H1 (cell line): ENCODE measurements around the gene ATXN2. TPM values are rescaled to one million over a fixed set of nuclear protein-coding genes. Genes with fewer than 3 reads are reported as not detected.

Source experiments
- CTCF ChIA-PET: fragments of 300-600 bp; sonication (Branson Sonifier 250); formaldehyde crosslinking; loops from one replicate; lab custom pipeline; 2021; ENCODE audit not compliant: partially characterized antibody; lab: Charles Lee
- POLR2A ChIA-PET: fragments of 300-600 bp; sonication (Branson Sonifier 250); formaldehyde crosslinking; loops from one replicate; lab custom pipeline; 2021; ENCODE audit warnings: inconsistent platforms; ENCODE audit not compliant: partially characterized antibody; lab: Charles Lee
- DNase-seq, 2 experiments: peaks; one replicate each; pipeline versions ENCODE4 v3.0.0 to v3.0.0-alpha.2; 2010 to 2022; ENCODE audit warnings: low spot score in 2 of 2, low read depth in 1 of 2, mixed read lengths in 1 of 2
- FAIRE-seq: peaks from 2 replicates; lab custom pipeline; 2011; peaks lifted over from hg19 to GRCh38; lab: Jason Lieb, UNC
- H2AFZ ChIP-seq: 2 replicates; pipeline ENCODE4 v1.8.1; 2012; ENCODE audit warnings: low read length, inconsistent platforms
- H2AK5ac ChIP-seq: 2 replicates; pipeline ENCODE4 v1.6.1; 2013; ENCODE audit warnings: low read depth, low read length
- H2BK120ac ChIP-seq: replicated peaks from 2 replicates; pipeline ENCODE3; 2013; ENCODE audit warnings: low read depth, low read length, inconsistent platforms
- H2BK12ac ChIP-seq: 2 replicates; pipeline ENCODE4 v1.6.1; 2013; ENCODE audit warnings: low read depth, low read length
- H2BK15ac ChIP-seq: 2 replicates; pipeline ENCODE4 v1.6.1; 2013; ENCODE audit warnings: low read length
- H2BK20ac ChIP-seq: 2 replicates; pipeline ENCODE4 v1.6.1; 2013; ENCODE audit warnings: low read length
- H2BK5ac ChIP-seq: 2 replicates; pipeline ENCODE4 v1.6.1; 2013; ENCODE audit warnings: low read depth, low read length
- H3K14ac ChIP-seq: 2 replicates; pipeline ENCODE4 v1.6.1; 2013; ENCODE audit warnings: inconsistent platforms; ENCODE audit not compliant: insufficient read length
- H3K18ac ChIP-seq: 2 replicates; pipeline ENCODE4 v1.6.1; 2013; ENCODE audit warnings: low read length; ENCODE audit errors: extremely low read depth
- H3K23ac ChIP-seq: 2 replicates; pipeline ENCODE4 v1.6.1; 2013; ENCODE audit warnings: inconsistent platforms; ENCODE audit not compliant: insufficient read length
- H3K23me2 ChIP-seq: 2 replicates; pipeline ENCODE4 v1.6.1; 2013; ENCODE audit warnings: low read depth, low read length
- H3K27ac ChIP-seq: 2 replicates; pipeline ENCODE4 v1.6.1; 2011; ENCODE audit warnings: low read depth, low read length, inconsistent platforms
- H3K27me3 ChIP-seq, 4 experiments: replicated peaks in 1 of 4; 1 replicate in 1 of 4; 2 replicates in 3 of 4; pipeline versions ENCODE4 v1.6.1 to v1.8.1; 2011 to 2013; ENCODE audit warnings: low read length in 3 of 4, mild to moderate bottlenecking in 3 of 4, inconsistent platforms in 2 of 4, mixed read lengths in 2 of 4, moderate library complexity in 1 of 4; ENCODE audit not compliant: control insufficient read depth in 3 of 4, insufficient read depth in 3 of 4; ENCODE audit errors: extremely low read depth in 1 of 4
- H3K36me3 ChIP-seq, 4 experiments: 2 replicates each; pipeline versions ENCODE4 v1.6.1 to v1.8.1; 2011 to 2013; ENCODE audit warnings: mild to moderate bottlenecking in 4 of 4, low read length in 3 of 4, moderate library complexity in 2 of 4, control low read depth in 1 of 4, inconsistent platforms in 1 of 4; ENCODE audit not compliant: insufficient read depth in 4 of 4, control insufficient read depth in 2 of 4
- H3K4ac ChIP-seq: replicated peaks from 2 replicates; pipeline ENCODE3; 2013; ENCODE audit warnings: low read length, low read depth, mixed read lengths, inconsistent platforms; ENCODE audit not compliant: insufficient read length
- H3K4me1 ChIP-seq, 4 experiments: replicated peaks in 1 of 4; 1 replicate in 1 of 4; 2 replicates in 3 of 4; pipeline versions ENCODE4 v1.6.1 to v1.8.1; 2011 to 2013; ENCODE audit warnings: low read length in 3 of 4, inconsistent platforms in 2 of 4, mixed read lengths in 1 of 4; ENCODE audit not compliant: insufficient read depth in 4 of 4, control insufficient read depth in 3 of 4
- H3K4me2 ChIP-seq, 2 experiments: 2 replicates each; pipeline versions ENCODE4 v1.6.1 to v1.8.1; 2011 to 2013; ENCODE audit warnings: low read depth in 2 of 2, low read length in 2 of 2, control low read depth in 1 of 2, inconsistent platforms in 1 of 2, mild to moderate bottlenecking in 1 of 2; ENCODE audit not compliant: insufficient read depth in 1 of 2
- H3K4me3 ChIP-seq, 4 experiments: fragments of 200-600, 300-600 bp in 1 of 4; sonication (generic), shearing (Covaris generic), sonication (Bioruptor Twin) in 1 of 4; 2 replicates each; pipeline versions ENCODE4 v1.5.1 to v1.8.1; 2011 to 2016; ENCODE audit warnings: low read length in 4 of 4, low read depth in 3 of 4, control low read depth in 2 of 4, inconsistent platforms in 2 of 4, mild to moderate bottlenecking in 2 of 4, mixed read lengths in 1 of 4, moderate library complexity in 1 of 4; ENCODE audit not compliant: insufficient read depth in 2 of 4; ENCODE audit errors: extremely low read depth in 1 of 4
- H3K56ac ChIP-seq: replicated peaks from 2 replicates; pipeline ENCODE3; 2013; ENCODE audit warnings: low read depth, mild to moderate bottlenecking, mixed read lengths, low read length, inconsistent platforms; ENCODE audit not compliant: insufficient read length
- H3K79me1 ChIP-seq: 2 replicates; pipeline ENCODE4 v1.6.1; 2013; ENCODE audit warnings: low read depth, low read length, control low read depth
- H3K79me2 ChIP-seq, 2 experiments: 2 replicates each; pipeline versions ENCODE4 v1.6.1 to v1.8.1; 2012 to 2013; ENCODE audit warnings: low read length in 2 of 2, mild to moderate bottlenecking in 2 of 2, inconsistent platforms in 1 of 2; ENCODE audit not compliant: insufficient read depth in 2 of 2, control insufficient read depth in 1 of 2
- H3K9ac ChIP-seq, 4 experiments: replicated peaks in 1 of 4; 1 replicate in 1 of 4; 2 replicates in 3 of 4; pipeline versions ENCODE4 v1.6.1 to v1.8.1; 2011 to 2013; ENCODE audit warnings: low read depth in 3 of 4, low read length in 3 of 4, control low read depth in 2 of 4, mild to moderate bottlenecking in 2 of 4, moderate library complexity in 2 of 4, inconsistent platforms in 1 of 4; ENCODE audit errors: extremely low read depth in 1 of 4
- H3K9me3 ChIP-seq, 2 experiments: 2 replicates each; pipeline versions ENCODE4 v1.6.1 to v1.8.1; 2012 to 2013; ENCODE audit warnings: mild to moderate bottlenecking in 2 of 2, moderate library complexity in 2 of 2, control low read depth in 1 of 2, inconsistent platforms in 1 of 2, low read depth in 1 of 2, low read length in 1 of 2, mixed read lengths in 1 of 2; ENCODE audit not compliant: insufficient read depth in 2 of 2
- H4K20me1 ChIP-seq, 2 experiments: replicated peaks in 1 of 2; 2 replicates each; pipeline versions ENCODE3 to v1.8.1; 2011 to 2013; ENCODE audit warnings: inconsistent platforms in 2 of 2, low read length in 2 of 2, mild to moderate bottlenecking in 1 of 2; ENCODE audit not compliant: insufficient read depth in 2 of 2, control insufficient read depth in 1 of 2
- H4K5ac ChIP-seq: 2 replicates; pipeline ENCODE4 v1.6.1; 2013; ENCODE audit warnings: low read length, low read depth, mixed read lengths, inconsistent platforms; ENCODE audit not compliant: insufficient read length
- H4K8ac ChIP-seq: 2 replicates; pipeline ENCODE4 v1.8.0; 2013; ENCODE audit warnings: mild to moderate bottlenecking, moderate library complexity, low read length, inconsistent platforms; ENCODE audit not compliant: insufficient read depth; ENCODE audit errors: extremely low read depth
- H4K91ac ChIP-seq: replicated peaks from 2 replicates; pipeline ENCODE3; 2013; ENCODE audit warnings: low read length, mixed read lengths, inconsistent platforms; ENCODE audit not compliant: insufficient read length
- CEBPB ChIP-seq: IDR thresholded peaks from 2 replicates; pipeline ENCODE4 v1.6.1; 2012; ENCODE audit warnings: low read depth, low read length
- POLR2A ChIP-seq, 2 experiments: IDR thresholded peaks; 1 replicate in 1 of 2; 2 replicates in 1 of 2; pipeline ENCODE4 v1.6.1; 2011; ENCODE audit warnings: low read depth in 2 of 2, low read length in 2 of 2, mild to moderate bottlenecking in 2 of 2; ENCODE audit errors: control extremely low read depth in 1 of 2
- WGBS, 2 experiments: shearing (Covaris generic) in 1 of 2; methylation state at CpG; one replicate each; pipeline versions ENCODE4 v1.1.6 to v1.1.7; 2013 to 2015; ENCODE audit warnings: low lambda C conversion rate in 2 of 2, mixed read lengths in 2 of 2, inconsistent platforms in 1 of 2, low coverage in 1 of 2, missing lambda C conversion rate in 1 of 2; ENCODE audit not compliant: insufficient replicate concordance in 2 of 2, insufficient coverage in 1 of 2, insufficient read length in 1 of 2; ENCODE audit errors: extremely low coverage in 1 of 2, missing lambda C conversion rate in 1 of 2; 5-methylcytosine and 5-hydroxymethylcytosine counted together
- polyA plus RNA-seq, 7 experiments: library from polyadenylated mRNA; depleted of rRNA in 3 of 7; stranded (reverse) in 5 of 7; unstranded in 2 of 7; fragments of >200 nt in 5 of 7; fragments of 200-250 nt in 2 of 7; gene quantifications; 1 replicate in 5 of 7; 2 replicates in 1 of 7; 4 replicates in 1 of 7; pipeline versions ENCODE4 v1.2.1 to v1.2.3, GENCODE V29; 2011 to 2013; ENCODE audit warnings: missing spikeins in 2 of 7, mixed read lengths in 2 of 7
- total RNA-seq: library from RNA; stranded (reverse); fragmentation: NEBNext Ultra II Directional; extraction: Animal tissue kit (Norgen Biotek cat#: 25700); gene quantifications from 2 replicates; pipeline ENCODE4 v1.2.1, GENCODE V29; 2021

The ATXN2 gene
- total and polyA plus RNA-seq, 2 of the 8 experiments (the other 6 are each of a cell fraction or from before 2014, with no cell fraction given) = 46.6 to 80.7 TPM

DNA sequence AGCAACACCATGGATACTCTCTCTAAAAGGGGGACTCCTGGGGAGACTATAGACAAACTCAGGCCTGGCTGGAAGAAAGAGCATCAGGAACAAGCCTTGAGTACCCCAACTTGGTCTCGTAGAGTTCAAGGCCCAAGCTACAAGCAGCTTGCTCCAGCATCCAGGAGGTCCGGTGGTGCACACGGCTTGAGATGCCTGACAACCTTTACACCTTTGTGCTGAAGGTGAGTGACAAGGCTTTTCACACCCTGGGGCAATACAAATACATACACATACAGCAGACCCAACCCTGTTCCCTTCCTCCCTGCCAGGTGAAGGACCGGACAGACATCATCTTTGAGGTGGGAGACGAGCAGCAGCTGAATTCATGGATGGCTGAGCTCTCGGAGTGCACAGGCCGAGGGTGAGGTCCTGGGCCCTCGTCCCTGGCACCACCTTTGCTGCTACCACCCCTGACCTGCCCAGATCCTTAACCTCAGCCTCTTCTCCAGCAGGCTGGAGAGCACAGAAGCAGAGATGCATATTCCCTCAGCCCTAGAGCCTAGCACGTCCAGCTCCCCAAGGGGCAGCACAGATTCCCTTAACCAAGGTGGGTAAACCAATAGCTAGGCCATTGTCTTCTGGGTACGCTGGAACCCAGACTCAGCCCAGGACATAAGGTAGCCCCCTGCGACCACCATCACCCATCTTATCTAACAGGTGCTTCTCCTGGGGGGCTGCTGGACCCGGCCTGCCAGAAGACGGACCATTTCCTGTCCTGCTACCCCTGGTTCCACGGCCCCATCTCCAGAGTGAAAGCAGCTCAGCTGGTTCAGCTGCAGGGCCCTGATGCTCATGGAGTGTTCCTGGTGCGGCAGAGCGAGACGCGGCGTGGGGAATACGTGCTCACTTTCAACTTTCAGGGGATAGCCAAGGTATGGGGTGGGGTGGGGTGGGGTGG is 152.2 kb downstream of the ATXN2 start:
- peaks cover 0 to 12% of the 10 kb centered on the region in 2 experiments; a peak in 1 of 4 replicates for H3K79me2 ChIP-seq
- H2BK12ac ChIP-seq = no peak overlapping the region
- no peak overlapping the region for H3K18ac ChIP-seq
- no peak overlapping the region; the same call in 1 of the 2 replicates for H2BK5ac ChIP-seq
- H4K5ac ChIP-seq = no peak overlapping the region
- no peak overlapping the region for H4K8ac ChIP-seq
- H3K23ac ChIP-seq = no peak overlapping the region
- no peaks in the 10 kb centered on the region for H3K9me3 ChIP-seq
- DNase-seq (peak in 1 of 2 experiments; percentile 40), FAIRE-seq (no peak)
- POLR2A ChIA-PET = interaction anchor here (1.4 to 7.1 kb wide), 8 partner anchors 9 to 50 kb away, joined by 3 to 64 read pairs (median 20); partner anchors contain the start of gene SH2B3
- H3K4me3 ChIP-seq = no peak overlapping the region
- peaks cover 10% of the 10 kb centered on the region for H3K79me1 ChIP-seq
- CTCF ChIA-PET = interaction anchor here (0.8 to 31.7 kb wide), 7 partner anchors 6 to 43 kb away, joined by 4 to 838 read pairs (median 7); partner anchors contain the start of gene SH2B3
- no peak overlapping the region for H2BK20ac ChIP-seq
- TF ChIP-seq POLR2A (IDR thresholded peaks at IDR 0.05; ENCODE audit: control extremely low read depth in 1 of 2, low read depth in 2 of 2, low read length in 2 of 2) (0 out of 3 replicates have a peak, but pooled peaks of 1 of the 2 experiments have one; percentile 6), CEBPB (no peak)
- H3K27ac ChIP-seq = 0 out of 2 replicates have a peak overlapping the region, but pooled peaks have one; percentile 60
- 91% methylated on average over 20 of the region's 20 CpGs; no CpG with 5 or more reads in 1 of the 2 experiments for WGBS, 2 experiments
- H3K23me2 ChIP-seq = no peaks in the 10 kb centered on the region
- no peak overlapping the region for H3K56ac ChIP-seq
- H4K20me1 ChIP-seq = peaks cover 19 to 21% of the 10 kb centered on the region in 2 experiments
- H3K9ac ChIP-seq = no peak overlapping the region
- no peak overlapping the region for H3K4ac ChIP-seq
- H2BK15ac ChIP-seq = no peak overlapping the region
- H3K36me3 ChIP-seq = peaks cover 15 to 38% (median 36%) of the 10 kb centered on the region in 4 experiments
- no peak overlapping the region for H2AFZ ChIP-seq
- H3K4me2 ChIP-seq = no peak overlapping the region
- H3K27me3 ChIP-seq = no peaks in the 10 kb centered on the region
- no peak overlapping the region for H4K91ac ChIP-seq
- no peak overlapping the region for H2BK120ac ChIP-seq
- peaks cover 0 to 19% (median 10%) of the 10 kb centered on the region in 4 experiments; a peak in 6 of 7 replicates for H3K4me1 ChIP-seq
- H2AK5ac ChIP-seq = no peak overlapping the region
- no peak overlapping the region for H3K14ac ChIP-seq
